Right lobe of liver (tissue), 4 donors: ENCODE data around the gene RUVBL1.

Experiments used
- CTCF ChIP-seq, 4 donors: fragments of 200-600 bp in 3 of 4; fragments of 450-650 bp in 1 of 4; IDR thresholded peaks; one replicate each; pipeline versions ENCODE4 v1.5.1 to v1.8.0; 2016 to 2022; ENCODE audit warnings: antibody characterized with exemption in 4 of 4, mild to moderate bottlenecking in 2 of 4
- POLR2A ChIP-seq: fragments of 450-650 bp; IDR thresholded peaks from one replicate; pipeline ENCODE4 v1.6.1; 2017; ENCODE audit warnings: antibody characterized with exemption, mild to moderate bottlenecking
- donor health status: DM: no; HTN: no; CAD: no.
- donor health status: DM: no; HTN: no; CAD: no.
- donor health status: DM: no; HTN: yes; CAD: no.

GRCh38 chr3:128151758-128152274 lies 28.2 kb upstream of the RUVBL1 start:
- TF ChIP-seq POLR2A (peak; percentile 40), CTCF (IDR thresholded peaks at IDR 0.05) (peak in 1 of 4 donors; percentile 4)
